Ovary (tissue), 9 donors: Measurements from ENCODE around the gene JSRP1. TPM values are rescaled to one million over a fixed set of nuclear protein-coding genes. Genes with fewer than 3 reads are reported as not detected.

Experiments used
- DNase-seq, 5 donors: peaks; one replicate each; pipeline ENCODE4 v3.0.0-alpha.2; 2019 to 2020
- H3K27ac ChIP-seq, 2 donors: fragments of 200-600 bp; one replicate each; pipeline versions ENCODE4 v1.5.1 to v1.8.0; 2019 to 2022
- H3K27me3 ChIP-seq: fragments of 200-600 bp; one replicate; pipeline ENCODE4 v1.8.0; 2022
- H3K36me3 ChIP-seq: fragments of 200-600 bp; sonication (generic); one replicate; pipeline ENCODE4 v1.5.1; 2019
- H3K4me1 ChIP-seq: one replicate; pipeline ENCODE4 v1.8.1; 2013; ENCODE audit warnings: mild to moderate bottlenecking, moderate library complexity; ENCODE audit not compliant: insufficient read depth
- H3K4me3 ChIP-seq: fragments of 200-600 bp; sonication (generic); one replicate; pipeline ENCODE4 v1.5.1; 2017
- H3K9me3 ChIP-seq, 2 donors: fragments of 200-600 bp in 1 of 2; sonication (generic) in 1 of 2; one replicate each; pipeline versions ENCODE4 v1.5.1 to v1.8.1; 2013 to 2019; ENCODE audit warnings: mild to moderate bottlenecking in 1 of 2, moderate library complexity in 1 of 2
- CTCF ChIP-seq, 3 donors: fragments of 450-650 bp in 2 of 3; fragments of 200-600 bp in 1 of 3; IDR thresholded peaks; one replicate each; pipeline versions ENCODE4 v1.5.1 to v1.8.0; 2016 to 2022; ENCODE audit warnings: antibody characterized with exemption in 3 of 3, mild to moderate bottlenecking in 1 of 3
- EP300 ChIP-seq: sonication (generic); formaldehyde crosslinking; IDR thresholded peaks from one replicate; pipeline ENCODE4 v1.6.1; 2017; ENCODE audit warnings: antibody characterized with exemption
- POLR2A ChIP-seq: fragments of 450-650 bp; IDR thresholded peaks from one replicate; pipeline ENCODE4 v1.6.1; 2017; ENCODE audit warnings: antibody characterized with exemption, mild to moderate bottlenecking, moderate library complexity
- WGBS, 3 donors: extraction: QIAGEN DNeasy Blood & Tissue Kit in 1 of 3; methylation state at CpG; one replicate each; pipeline versions ENCODE4 v1.1.5 to v1.1.7; 2013 to 2017; 5-methylcytosine and 5-hydroxymethylcytosine counted together
- intact Hi-C, 4 donors: fragments of 100-400 bp; cut with DNase I; formaldehyde crosslinking; loops; one replicate each; pipeline versions ENCODE4 v1.11.0 to v1.15.1; 2022 to 2023
- polyA plus RNA-seq, 2 donors: library from polyadenylated mRNA; stranded (reverse); fragments of 200-250 nt in 1 of 2; fragments of 350-450 nt in 1 of 2; fragmentation: Illumina TruSeq in 1 of 2; extraction: RNeasy Lipid Tissue Mini Kit (QIAGEN cat#74804) in 1 of 2; gene quantifications; one replicate each; pipeline ENCODE4 v1.2.3, GENCODE V29; 2013 to 2014
- total RNA-seq, 7 donors: library from RNA; depleted of rRNA in 2 of 7; stranded (reverse); fragments of >200 nt in 2 of 7; fragmentation: NEBNext Ultra II Directional in 3 of 7; extraction: Animal tissue kit (Norgen Biotek cat#: 25700) in 3 of 7; gene quantifications; one replicate each; pipeline versions ENCODE4 v1.1.0 to v1.2.4, GENCODE V29; 2016 to 2023
- donor health status: DM: no; HTN: no; CAD: no; lungs with moderate emphysema.
- donor health status: DM: no; HTN: no; CAD: no.
- donor health status: Bipolar disorder and iron deficiency.
- donor health status: DM: yes; HTN: yes; CAD: no.
- donor health status: DM: no; HTN: no; CAD: no.
- donor health status: DM: yes; HTN: yes; CAD: no.

The JSRP1 gene
- total and polyA plus RNA-seq, 9 donors: 0.30 to 0.92 (median 0.35) TPM; not detected in 4

- Histone ChIP-seq H3K27me3 (no peaks in the 10 kb centered on the region), H3K4me1 (peaks cover 26% of the 10 kb centered on the region), H3K9me3 (no peaks in the 10 kb centered on the region), H3K4me3 (peak within 1 kb of the TSS; percentile 92), H3K27ac (peak within 1 kb of the TSS; percentile 92 to 100), H3K36me3 (no peaks in the 10 kb centered on the region)
- intact Hi-C loops: loop anchor here (2.0 to 10.0 kb wide), 5 partner anchors 34 to 156 kb away; partner anchors contain the start of gene DOT1L (in 1 of the 4)
- peak; percentile 46 for TF ChIP-seq EP300
- peak; percentile 95 to 100 (median 100) for TF ChIP-seq CTCF (IDR thresholded peaks at IDR 0.05)
- peak; percentile 81 for TF ChIP-seq POLR2A
- peak; percentile 97 to 100 (median 97) for DNase-seq
- WGBS, 3 donors: 1% methylated on average over 61 to 80 of the region's 80 CpGs
These were observed 19.7 kb downstream of the JSRP1 start, which contains the start of the genes PLEKHJ1 and SF3A2 for GRCh38 chr19:2236314-2237050. Gene PLEKHJ1 (minus strand): TSS chr19:2236329. CDS start chr19:2236248, 81 bp downstream. Gene SF3A2 (plus strand): TSS chr19:2236824. CDS start chr19:2243419, 6,595 bp downstream.

GRCh38 chr19:2236064-2236313 is 20.2 kb downstream of the JSRP1 start:
- intact Hi-C loops: loop anchor here (2.0 to 10.0 kb wide), 5 partner anchors 35 to 156 kb away; partner anchors contain the start of gene DOT1L (in 1 of the 4)
- Histone ChIP-seq H3K27ac (peak overlapping the region; percentile 44 to 100), H3K9me3 (no peaks in the 10 kb centered on the region), H3K4me1 (peaks cover 22% of the 10 kb centered on the region), H3K27me3 (no peaks in the 10 kb centered on the region), H3K4me3 (peak overlapping the region; percentile 92), H3K36me3 (no peaks in the 10 kb centered on the region)
- no peak for DNase-seq
- 0 to 3% methylated on average over 26 to 28 of the region's 28 CpGs; no CpG with 5 or more reads in 1 of the 3 donors for WGBS, 3 donors
- no peak for TF ChIP-seq POLR2A
- TF ChIP-seq EP300: no peak
- TF ChIP-seq CTCF (IDR thresholded peaks at IDR 0.05): no peak

GRCh38 chr19:2235381-2236063 is 20.7 kb downstream of the JSRP1 start:
- intact Hi-C loops: loop anchor here (2.0 to 10.0 kb wide), 5 partner anchors 35 to 157 kb away; partner anchors contain the start of gene DOT1L (in 1 of the 4)
- 0 to 2% (median 1%) methylated on average over 28 to 48 of the region's 48 CpGs for WGBS, 3 donors
- H3K27me3 ChIP-seq: no peaks in the 10 kb centered on the region
- peak in 1 of 5 donors; percentile 57 for DNase-seq
- H3K27ac ChIP-seq: peak overlapping the region; percentile 44 to 100
- H3K4me3 ChIP-seq: peak overlapping the region; percentile 92
- H3K9me3 ChIP-seq: no peaks in the 10 kb centered on the region
- peaks cover 18% of the 10 kb centered on the region for H3K4me1 ChIP-seq
- TF ChIP-seq EP300 (no peak), POLR2A (no peak), CTCF (IDR thresholded peaks at IDR 0.05) (no peak)
- H3K36me3 ChIP-seq: no peaks in the 10 kb centered on the region

DNA sequence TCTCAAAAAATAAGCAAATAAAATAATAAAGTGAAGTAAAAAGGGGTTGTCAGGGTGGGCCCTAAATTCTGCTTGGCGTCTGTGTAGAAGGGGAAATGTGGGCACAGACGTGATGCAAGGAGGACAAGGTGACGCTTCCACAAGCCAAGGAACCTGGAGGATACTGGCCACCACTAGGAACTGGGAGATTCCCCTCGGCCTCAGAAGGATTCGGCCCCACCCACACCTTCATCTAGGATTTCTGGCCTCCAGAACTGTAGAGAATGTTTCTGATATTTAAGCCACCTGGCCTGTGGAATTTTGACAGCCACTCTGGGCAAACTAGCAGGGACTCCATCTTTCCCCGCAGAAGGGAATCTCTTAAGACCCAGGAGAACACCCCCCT is 21.2 kb downstream of the JSRP1 start:
- no peak for DNase-seq
- no peaks in the 10 kb centered on the region for H3K36me3 ChIP-seq
- H3K27ac ChIP-seq: no peak overlapping the region
- no peak for TF ChIP-seq EP300
- no peak for TF ChIP-seq POLR2A
- no peak for TF ChIP-seq CTCF (IDR thresholded peaks at IDR 0.05)
- peaks cover 13% of the 10 kb centered on the region for H3K4me1 ChIP-seq
- 39 to 46% (median 44%) methylated on average over 6 of the region's 6 CpGs for WGBS, 3 donors
- no peaks in the 10 kb centered on the region for H3K27me3 ChIP-seq
- no peaks in the 10 kb centered on the region for H3K9me3 ChIP-seq
- peak overlapping the region; percentile 92 for H3K4me3 ChIP-seq
- intact Hi-C loops: loop anchor here in 3 of 4 donors (5.0 to 10.0 kb wide), 4 partner anchors 37 to 157 kb away; partner anchors contain the start of gene DOT1L (in 1 of the 3)
